Subcutaneous abdominal adipose tissue (tissue), 5 donors: Measurements from ENCODE around the gene PCYOX1L.

Experiments used
- H3K27ac ChIP-seq: one replicate; pipeline ENCODE4 v1.7.0; 2013; ENCODE audit warnings: low read depth, mild to moderate bottlenecking, inconsistent platforms, low read length, moderate library complexity
- H3K27me3 ChIP-seq, 5 donors: one replicate each; pipeline ENCODE4 v1.7.0; 2013; ENCODE audit warnings: low read length in 5 of 5, inconsistent platforms in 1 of 5; ENCODE audit not compliant: control insufficient read depth in 5 of 5, insufficient read depth in 4 of 5
- H3K36me3 ChIP-seq, 5 donors: one replicate each; pipeline ENCODE4 v1.7.0; 2013; ENCODE audit warnings: low read length in 5 of 5; ENCODE audit not compliant: control insufficient read depth in 5 of 5, insufficient read depth in 5 of 5
- H3K4me1 ChIP-seq, 5 donors: one replicate each; pipeline ENCODE4 v1.7.0; 2013; ENCODE audit warnings: low read length in 5 of 5, mild to moderate bottlenecking in 3 of 5, moderate library complexity in 1 of 5; ENCODE audit not compliant: control insufficient read depth in 5 of 5, insufficient read depth in 5 of 5
- H3K4me3 ChIP-seq, 5 donors: one replicate each; pipeline ENCODE4 v1.7.0; 2013; ENCODE audit warnings: low read length in 5 of 5, low read depth in 1 of 5
- H3K9ac ChIP-seq, 5 donors: one replicate each; pipeline ENCODE4 v1.7.0; 2013; ENCODE audit warnings: low read length in 5 of 5, mild to moderate bottlenecking in 4 of 5, moderate library complexity in 3 of 5
- H3K9me3 ChIP-seq, 5 donors: one replicate each; pipeline ENCODE4 v1.7.0; 2013; ENCODE audit warnings: low read length in 5 of 5; ENCODE audit not compliant: control insufficient read depth in 5 of 5
- donor health status: healthy.
- donor health status: healthy.
- donor health status: healthy.
- donor health status: healthy.
- donor health status: healthy.

Gene PCYOX1L

DNA sequence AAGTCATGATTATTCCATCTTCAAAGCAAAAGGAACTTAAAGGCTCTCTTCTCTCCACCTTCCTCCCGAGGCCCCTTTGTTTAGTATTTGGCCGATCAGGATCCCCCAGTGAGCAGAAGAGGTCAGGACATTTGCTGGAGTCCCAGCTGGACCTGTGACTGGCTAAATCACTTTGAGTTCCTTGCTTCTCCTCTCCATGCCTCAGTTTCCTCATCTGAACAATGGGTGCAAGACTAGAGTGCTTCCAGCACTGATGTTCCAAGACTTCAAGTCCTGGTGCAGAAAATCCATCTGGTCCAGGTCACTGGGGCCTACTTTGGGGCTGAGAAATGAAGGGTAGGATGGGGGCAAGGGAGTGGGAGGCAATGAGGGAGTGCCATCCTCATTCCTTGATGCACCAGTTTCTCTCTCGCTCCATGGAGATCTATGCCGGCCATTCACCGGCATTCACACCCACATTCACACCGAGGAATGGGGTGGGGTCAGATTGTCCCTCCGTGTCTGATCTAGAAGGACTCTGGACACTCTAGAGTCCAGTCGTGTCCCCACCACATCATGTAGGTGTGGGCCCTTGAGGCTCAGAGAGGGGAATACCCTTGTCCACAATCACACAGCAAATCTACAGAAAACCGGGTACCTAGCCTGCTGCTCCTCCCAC lies 60.0 kb downstream of the PCYOX1L start:
- H3K4me3 ChIP-seq: no peak overlapping the region
- H3K36me3 ChIP-seq: peaks cover 0 to 79% (median 49%) of the 10 kb centered on the region in 5 donors
- H3K9me3 ChIP-seq: no peaks in the 10 kb centered on the region
- no peaks in the 10 kb centered on the region for H3K27me3 ChIP-seq
- H3K27ac ChIP-seq: peak overlapping the region; percentile 97
- H3K9ac ChIP-seq: no peak overlapping the region
- peaks cover 23 to 97% (median 82%) of the 10 kb centered on the region in 5 donors for H3K4me1 ChIP-seq

DNA sequence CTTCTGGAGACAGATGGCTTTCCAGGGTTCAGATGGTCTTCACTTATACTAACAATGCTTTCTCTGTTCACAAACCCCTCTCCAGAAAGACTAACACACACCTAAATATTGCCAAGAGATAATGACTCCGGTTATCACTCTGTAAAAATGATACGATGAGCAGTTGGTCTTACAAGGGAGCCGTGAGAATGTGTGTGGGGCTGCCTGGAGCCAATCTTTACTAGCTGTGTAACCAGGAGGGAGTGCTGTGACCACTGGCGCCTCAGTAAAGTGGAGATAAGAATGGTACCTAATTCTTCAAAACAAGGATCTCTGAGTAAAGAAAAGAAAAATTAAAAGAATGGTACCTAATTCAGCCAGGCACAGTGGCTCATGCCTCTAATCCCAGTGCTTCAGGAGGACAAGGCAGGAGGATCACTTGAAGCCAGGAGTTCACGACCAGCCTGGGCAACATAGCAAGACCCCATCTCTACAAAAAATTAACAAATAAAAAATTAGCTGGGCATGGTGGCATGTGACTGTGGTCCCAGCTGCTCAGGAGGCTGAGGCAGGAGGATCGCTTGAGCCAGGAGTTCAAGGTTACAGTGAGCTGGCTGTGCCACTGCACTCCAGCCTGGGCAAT lies 61.2 kb downstream of the PCYOX1L start:
- Histone ChIP-seq H3K4me3 (no peak overlapping the region), H3K9ac (peak overlapping the region in 2 of 5 donors; percentile 3 to 28), H3K4me1 (peaks cover 20 to 97% (median 82%) of the 10 kb centered on the region in 5 donors), H3K9me3 (no peaks in the 10 kb centered on the region), H3K27ac (peak overlapping the region; percentile 97), H3K36me3 (peaks cover 0 to 87% (median 57%) of the 10 kb centered on the region in 5 donors), H3K27me3 (no peaks in the 10 kb centered on the region)
